Panc1 (cell line): ENCODE data around the gene RFX8. TPM values are rescaled to one million over a fixed set of nuclear protein-coding genes. Genes with fewer than 3 reads are reported as not detected.

Source experiments
- ATAC-seq: fragments of 200-7000 bp; cut with Tn5 transposase; 2 replicates; pipeline ENCODE4 v1.9.1; 2020; ENCODE audit warnings: mild to moderate bottlenecking, moderate library complexity
- BruUV-seq: library from RNA; stranded (reverse); fragments of 400-500 nt; replicated peaks from 2 replicates; lab custom pipeline; 2021; lab: Mats Ljungman, UMichigan
- CTCF ChIA-PET: fragments of 300-600 bp; sonication (Branson Sonifier 250); formaldehyde crosslinking; loops from one replicate; lab custom pipeline; 2022; ENCODE audit warnings: antibody characterized with exemption; lab: Charles Lee
- POLR2A ChIA-PET: fragments of 300-600 bp; sonication (Branson Sonifier 250); formaldehyde crosslinking; loops from one replicate; lab custom pipeline; 2022; ENCODE audit warnings: antibody characterized with exemption; lab: Charles Lee
- DNase-seq: peaks from one replicate; pipeline ENCODE4 v3.0.0-alpha.2; 2010; ENCODE audit warnings: low read depth, low spot score
- H3K27ac ChIP-seq: 2 replicates; pipeline ENCODE4 v1.5.1; 2011; ENCODE audit warnings: mild to moderate bottlenecking, low read length, inconsistent platforms
- H3K27me3 ChIP-seq: fragments of 200-500 bp; sonication (Bioruptor generic); 2 replicates; pipeline ENCODE4 v1.6.0; 2014; ENCODE audit warnings: low read length, inconsistent platforms; ENCODE audit not compliant: control insufficient read depth, insufficient read depth
- H3K36me3 ChIP-seq: fragments of 200-500 bp; sonication (Bioruptor generic); 2 replicates; pipeline ENCODE4 v1.5.1; 2014; ENCODE audit warnings: inconsistent platforms, mild to moderate bottlenecking, low read length, moderate library complexity; ENCODE audit not compliant: control insufficient read depth, insufficient read depth
- H3K4me1 ChIP-seq: 2 replicates; pipeline ENCODE4 v1.5.1; 2011; ENCODE audit warnings: inconsistent platforms, mild to moderate bottlenecking, low read length, moderate library complexity; ENCODE audit not compliant: control insufficient read depth, insufficient read depth
- H3K4me3 ChIP-seq, 2 experiments: 2 replicates each; pipeline ENCODE4 v1.5.1; 2011 to 2012; ENCODE audit warnings: low read depth in 2 of 2, low read length in 2 of 2, mild to moderate bottlenecking in 2 of 2, inconsistent platforms in 1 of 2, moderate library complexity in 1 of 2
- H3K9me3 ChIP-seq: fragments of 200-500 bp; sonication (Bioruptor generic); 2 replicates; pipeline ENCODE4 v1.5.1; 2014; ENCODE audit warnings: low read depth, mild to moderate bottlenecking, inconsistent platforms, low read length, moderate library complexity; ENCODE audit not compliant: control insufficient read depth, insufficient read depth
- CTCF ChIP-seq: fragments of 450-650 bp; IDR thresholded peaks from 2 replicates; pipeline ENCODE4 v1.5.1; 2017; ENCODE audit warnings: mild to moderate bottlenecking
- POLR2AphosphoS5 ChIP-seq: IDR thresholded peaks from 2 replicates; pipeline ENCODE4 v1.6.1; 2012; ENCODE audit warnings: mild to moderate bottlenecking, low read depth, low read length, moderate library complexity
- SIN3A ChIP-seq: IDR thresholded peaks from 2 replicates; pipeline ENCODE4 v1.6.1; 2012; ENCODE audit warnings: low read depth, mild to moderate bottlenecking, low read length, moderate library complexity, borderline replicate concordance; ENCODE audit not compliant: insufficient read depth
- TCF7L2 ChIP-seq: IDR thresholded peaks from 2 replicates; pipeline ENCODE4 v1.6.1; 2011; ENCODE audit warnings: mild to moderate bottlenecking, low read depth, low read length, inconsistent platforms
- in situ Hi-C: cut with HindIII; loops from 2 replicates; pipeline ENCODE4 v1.10.0; 2016; ENCODE audit warnings: low sequenced_read_pairs, low pct_unique_long_range_greater_than_20kb
- intact Hi-C: fragments of 100-400 bp; cut with micrococcal nuclease; formaldehyde crosslinking; loops from one replicate; pipeline ENCODE4 v1.10.0; 2022; ENCODE audit not compliant: unreplicated experiment
- total RNA-seq: library from RNA; stranded (reverse); gene quantifications from one replicate; pipeline ENCODE4 v1.2.1, GENCODE V29; 2021; ENCODE audit not compliant: unreplicated experiment
- TF ChIP-seq, protein P1 (sequence below), 2 experiments: IDR thresholded peaks; 2 replicates each; pipeline ENCODE4 v1.6.1; 2011 to 2012; ENCODE audit warnings: low read depth in 2 of 2, control low read depth in 1 of 2, low read length in 1 of 2, mild to moderate bottlenecking in 1 of 2, moderate library complexity in 1 of 2; ENCODE audit not compliant: insufficient read depth in 1 of 2

Gene RFX8
- total RNA-seq, 1 experiment from 2014 or later, result not detected

DNA sequence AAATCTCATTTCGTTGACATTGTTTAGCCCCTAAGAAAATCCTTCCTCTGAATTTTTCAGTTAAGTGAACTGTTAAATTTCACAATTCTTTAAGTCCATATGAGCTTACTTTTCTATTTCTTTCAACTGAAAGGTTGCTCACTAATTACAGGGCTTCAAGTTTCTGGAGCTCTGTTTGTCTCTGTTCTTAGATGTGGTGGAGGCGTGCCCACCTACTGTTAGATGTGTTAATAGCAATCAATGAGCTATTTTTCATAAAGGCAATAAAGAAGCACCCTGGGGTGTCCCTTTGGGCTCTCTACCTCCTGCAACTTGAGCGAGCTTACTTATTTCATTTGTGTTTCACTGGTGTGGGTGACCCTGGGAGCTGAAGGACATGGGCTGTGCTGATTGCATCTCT lies 112.6 kb downstream of the RFX8 start:
- CTCF ChIA-PET, result no interaction called here
- Histone ChIP-seq H3K4me1 (no peaks in the 10 kb centered on the region), H3K27ac (no peak overlapping the region), H3K36me3 (no peaks in the 10 kb centered on the region), H3K27me3 (0 out of 2 replicates have a peak, but pooled peaks cover 3% of the 10 kb centered on the region), H3K4me3 (no peak overlapping the region), H3K9me3 (no peaks in the 10 kb centered on the region)
- TF ChIP-seq CTCF (no peak), POLR2AphosphoS5 (no peak), SIN3A (no peak), TCF7L2 (no peak)
- TF ChIP-seq, protein P1, sequence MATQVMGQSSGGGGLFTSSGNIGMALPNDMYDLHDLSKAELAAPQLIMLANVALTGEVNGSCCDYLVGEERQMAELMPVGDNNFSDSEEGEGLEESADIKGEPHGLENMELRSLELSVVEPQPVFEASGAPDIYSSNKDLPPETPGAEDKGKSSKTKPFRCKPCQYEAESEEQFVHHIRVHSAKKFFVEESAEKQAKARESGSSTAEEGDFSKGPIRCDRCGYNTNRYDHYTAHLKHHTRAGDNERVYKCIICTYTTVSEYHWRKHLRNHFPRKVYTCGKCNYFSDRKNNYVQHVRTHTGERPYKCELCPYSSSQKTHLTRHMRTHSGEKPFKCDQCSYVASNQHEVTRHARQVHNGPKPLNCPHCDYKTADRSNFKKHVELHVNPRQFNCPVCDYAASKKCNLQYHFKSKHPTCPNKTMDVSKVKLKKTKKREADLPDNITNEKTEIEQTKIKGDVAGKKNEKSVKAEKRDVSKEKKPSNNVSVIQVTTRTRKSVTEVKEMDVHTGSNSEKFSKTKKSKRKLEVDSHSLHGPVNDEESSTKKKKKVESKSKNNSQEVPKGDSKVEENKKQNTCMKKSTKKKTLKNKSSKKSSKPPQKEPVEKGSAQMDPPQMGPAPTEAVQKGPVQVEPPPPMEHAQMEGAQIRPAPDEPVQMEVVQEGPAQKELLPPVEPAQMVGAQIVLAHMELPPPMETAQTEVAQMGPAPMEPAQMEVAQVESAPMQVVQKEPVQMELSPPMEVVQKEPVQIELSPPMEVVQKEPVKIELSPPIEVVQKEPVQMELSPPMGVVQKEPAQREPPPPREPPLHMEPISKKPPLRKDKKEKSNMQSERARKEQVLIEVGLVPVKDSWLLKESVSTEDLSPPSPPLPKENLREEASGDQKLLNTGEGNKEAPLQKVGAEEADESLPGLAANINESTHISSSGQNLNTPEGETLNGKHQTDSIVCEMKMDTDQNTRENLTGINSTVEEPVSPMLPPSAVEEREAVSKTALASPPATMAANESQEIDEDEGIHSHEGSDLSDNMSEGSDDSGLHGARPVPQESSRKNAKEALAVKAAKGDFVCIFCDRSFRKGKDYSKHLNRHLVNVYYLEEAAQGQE (IDR thresholded peaks at IDR 0.05; ENCODE audit: insufficient read depth in 1 of 2, low read depth in 2 of 2, low read length in 1 of 2), result no peak
- in situ Hi-C loops (no loop called here), intact Hi-C loops (no loop called here)
- POLR2A ChIA-PET, result interaction anchor here (0.6 kb wide), 1 partner anchor 397 kb away, joined by 11 read pairs; no protein-coding TSS in a partner anchor
- no TSS peak for BruUV-seq
- ATAC-seq (no peak), DNase-seq (no peak)

DNA sequence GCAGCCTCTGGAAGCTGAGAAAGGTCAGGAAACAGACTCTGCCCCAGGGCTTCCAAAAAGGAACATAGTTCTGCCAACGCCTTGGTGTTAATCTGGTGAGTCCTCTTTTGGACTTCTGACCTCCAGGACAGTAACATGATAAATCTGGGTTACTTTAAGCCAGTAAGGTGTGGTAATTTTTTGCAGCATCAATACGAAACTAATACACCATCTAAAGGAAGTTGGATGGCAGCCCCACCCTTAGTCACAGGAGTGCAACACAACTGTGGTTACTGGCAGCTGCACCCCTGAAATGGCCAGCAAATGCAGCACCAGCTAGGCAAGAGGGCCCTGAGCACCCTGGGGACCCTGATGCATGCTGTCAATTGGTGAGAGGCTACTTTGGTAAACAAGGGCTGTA lies 113.4 kb downstream of the RFX8 start:
- H3K36me3 ChIP-seq, result no peaks in the 10 kb centered on the region
- BruUV-seq, result no TSS peak
- in situ Hi-C loops (no loop called here), intact Hi-C loops (no loop called here)
- CTCF ChIA-PET, result no interaction called here
- 0 out of 2 replicates have a peak, but pooled peaks cover 3% of the 10 kb centered on the region for H3K27me3 ChIP-seq
- TF ChIP-seq CTCF, result no peak
- TF ChIP-seq SIN3A, result no peak
- TF ChIP-seq POLR2AphosphoS5, result no peak
- H3K4me1 ChIP-seq, result no peaks in the 10 kb centered on the region
- H3K4me3 ChIP-seq, result no peak overlapping the region
- POLR2A ChIA-PET, result no interaction called here
- DNase-seq (no peak), ATAC-seq (no peak)
- no peak overlapping the region for H3K27ac ChIP-seq
- H3K9me3 ChIP-seq, result no peaks in the 10 kb centered on the region
